IMR-90 (cell line): ENCODE measurements around the gene STAC3. TPM values are rescaled to one million over a fixed set of nuclear protein-coding genes. Genes with fewer than 3 reads are reported as not detected.

Experiments used
- ATAC-seq: fragments of 200-7000 bp; cut with Tn5 transposase; 2 replicates; pipeline ENCODE4 v1.9.1; 2020; ENCODE audit warnings: low read depth, mild to moderate bottlenecking, moderate library complexity
- BruUV-seq: library from RNA; stranded (reverse); fragments of 400-500 nt; replicated peaks from 2 replicates; lab custom pipeline; 2021; lab: Mats Ljungman, UMichigan
- CTCF ChIA-PET: fragments of 300-600 bp; formaldehyde crosslinking; extraction: SDS; loops from one replicate; lab custom pipeline; 2021; ENCODE audit warnings: antibody characterized with exemption; lab: Yijun Ruan, JAX
- POLR2A ChIA-PET: fragments of 300-600 bp; sonication (Branson Sonifier 250); formaldehyde crosslinking; loops from one replicate; lab custom pipeline; 2022; ENCODE audit warnings: antibody characterized with exemption; ENCODE audit not compliant: unreplicated experiment; lab: Charles Lee
- DNase-seq: peaks from one replicate; pipeline ENCODE4 v3.0.0; 2013
- H2AFZ ChIP-seq: replicated peaks from 2 replicates; pipeline ENCODE3; 2013; ENCODE audit warnings: low read length, mild to moderate bottlenecking; ENCODE audit not compliant: poor library complexity
- H2AK5ac ChIP-seq: 2 replicates; pipeline ENCODE4 v1.6.1; 2013; ENCODE audit warnings: low read depth, low read length, inconsistent platforms
- H2AK9ac ChIP-seq: replicated peaks from 2 replicates; pipeline ENCODE3; 2013; ENCODE audit warnings: mild to moderate bottlenecking, low read depth, low read length, moderate library complexity; ENCODE audit not compliant: poor library complexity
- H2BK120ac ChIP-seq: 2 replicates; pipeline ENCODE4 v1.6.1; 2013; ENCODE audit warnings: low read depth, low read length, inconsistent platforms
- H2BK15ac ChIP-seq: 3 replicates; pipeline ENCODE4 v1.6.1; 2013; ENCODE audit warnings: low read depth, low read length, inconsistent platforms
- H2BK20ac ChIP-seq: 2 replicates; pipeline ENCODE4 v1.6.1; 2013; ENCODE audit warnings: low read depth, mild to moderate bottlenecking, inconsistent platforms, low read length, moderate library complexity
- H2BK5ac ChIP-seq: 2 replicates; pipeline ENCODE4 v1.6.1; 2013; ENCODE audit warnings: mild to moderate bottlenecking, low read depth, low read length, inconsistent platforms; ENCODE audit not compliant: poor library complexity, severe bottlenecking
- H3K14ac ChIP-seq: replicated peaks from 2 replicates; pipeline ENCODE4 v1.6.1; 2013; ENCODE audit warnings: low read depth, low read length, inconsistent platforms
- H3K18ac ChIP-seq: 2 replicates; pipeline ENCODE4 v1.6.1; 2013; ENCODE audit warnings: low read depth, low read length, control low read depth
- H3K23ac ChIP-seq: 2 replicates; pipeline ENCODE4 v1.6.1; 2013; ENCODE audit warnings: low read depth, low read length, inconsistent platforms
- H3K27ac ChIP-seq: 2 replicates; pipeline ENCODE4 v1.5.1; 2013; ENCODE audit warnings: mild to moderate bottlenecking, control low read depth, low read length; ENCODE audit not compliant: insufficient read depth
- H3K27me3 ChIP-seq: 2 replicates; pipeline ENCODE4 v1.6.1; 2013; ENCODE audit warnings: low read length; ENCODE audit not compliant: control insufficient read depth, insufficient read depth
- H3K36me3 ChIP-seq: 2 replicates; pipeline ENCODE4 v1.6.1; 2013; ENCODE audit warnings: low read length, mixed read lengths; ENCODE audit not compliant: control insufficient read depth, insufficient read depth
- H3K4ac ChIP-seq: 2 replicates; pipeline ENCODE4 v1.6.1; 2013; ENCODE audit warnings: low read depth, low read length, inconsistent platforms
- H3K4me1 ChIP-seq: 2 replicates; pipeline ENCODE4 v1.6.1; 2013; ENCODE audit warnings: low read length, mixed read lengths; ENCODE audit not compliant: control insufficient read depth, insufficient read depth
- H3K4me2 ChIP-seq: 2 replicates; pipeline ENCODE4 v1.6.1; 2013; ENCODE audit warnings: low read depth, mild to moderate bottlenecking, control low read depth, low read length, moderate library complexity
- H3K4me3 ChIP-seq: 2 replicates; pipeline ENCODE4 v1.5.1; 2013; ENCODE audit warnings: low read depth, mild to moderate bottlenecking, control low read depth, low read length, moderate library complexity; ENCODE audit not compliant: insufficient read depth
- H3K56ac ChIP-seq: 2 replicates; pipeline ENCODE4 v1.6.1; 2013; ENCODE audit warnings: low read length, inconsistent platforms; ENCODE audit not compliant: insufficient read depth; ENCODE audit errors: extremely low read depth
- H3K79me1 ChIP-seq, 2 experiments: 2 replicates each; pipeline ENCODE4 v1.6.1; 2013; ENCODE audit warnings: low read length in 2 of 2, inconsistent platforms in 1 of 2, low read depth in 1 of 2
- H3K9ac ChIP-seq: 2 replicates; pipeline ENCODE4 v1.6.1; 2013; ENCODE audit warnings: low read depth, low read length, control low read depth
- H3K9me1 ChIP-seq: 2 replicates; pipeline ENCODE4 v1.6.1; 2013; ENCODE audit warnings: low read length, inconsistent platforms; ENCODE audit not compliant: insufficient read depth
- H3K9me3 ChIP-seq: 2 replicates; pipeline ENCODE4 v1.6.1; 2013; ENCODE audit warnings: low read length; ENCODE audit not compliant: control insufficient read depth, insufficient read depth
- H4K20me1 ChIP-seq: 2 replicates; pipeline ENCODE4 v1.6.1; 2013; ENCODE audit warnings: low read length, inconsistent platforms; ENCODE audit not compliant: insufficient read depth
- H4K5ac ChIP-seq: 2 replicates; pipeline ENCODE4 v1.6.1; 2013; ENCODE audit warnings: mild to moderate bottlenecking, low read depth, low read length, control low read depth
- H4K8ac ChIP-seq, 2 experiments: 2 replicates each; pipeline ENCODE4 v1.6.1; 2013; ENCODE audit warnings: low read depth in 2 of 2, low read length in 2 of 2, control low read depth in 1 of 2, inconsistent platforms in 1 of 2
- H4K91ac ChIP-seq: 2 replicates; pipeline ENCODE4 v1.6.1; 2013; ENCODE audit warnings: low read depth, low read length, inconsistent platforms; ENCODE audit not compliant: insufficient read depth
- BHLHE40 ChIP-seq: fragments of 150-350 bp; IDR thresholded peaks from 2 replicates; pipeline ENCODE4 v1.6.1; 2016; ENCODE audit warnings: mild to moderate bottlenecking, low read depth, low read length
- CEBPB ChIP-seq: IDR thresholded peaks from 2 replicates; pipeline ENCODE4 v1.6.1; 2012; ENCODE audit warnings: low read depth, low read length, improper control_type of control experiment
- CHD1 ChIP-seq: IDR thresholded peaks from 2 replicates; pipeline ENCODE4 v1.6.1; 2012; ENCODE audit warnings: low read depth, low read length, improper control_type of control experiment
- CTCF ChIP-seq: conservative IDR thresholded peaks from 2 replicates; pipeline ENCODE4 v1.5.1; 2012; ENCODE audit warnings: mild to moderate bottlenecking, low read depth, low read length, improper control_type of control experiment
- FOS ChIP-seq: fragments of 150-350 bp; IDR thresholded peaks from 2 replicates; pipeline ENCODE4 v1.6.1; 2016; ENCODE audit warnings: low read depth, low read length
- RAD21 ChIP-seq: IDR thresholded peaks from 2 replicates; pipeline ENCODE4 v1.6.1; 2012; ENCODE audit warnings: low read length, improper control_type of control experiment
- RFX5 ChIP-seq: IDR thresholded peaks from 2 replicates; pipeline ENCODE4 v1.8.0; 2012; ENCODE audit warnings: low read depth, mild to moderate bottlenecking, low read length, moderate library complexity
- USF2 ChIP-seq: fragments of 150-350 bp; IDR thresholded peaks from 2 replicates; pipeline ENCODE4 v1.6.1; 2017; ENCODE audit warnings: mild to moderate bottlenecking, antibody characterized with exemption, low read length, low read depth
- WGBS, 2 experiments: methylation state at CpG; one replicate each; pipeline versions ENCODE4 v1.1.5 to v1.1.7; 2013; ENCODE audit warnings: missing lambda C conversion rate in 2 of 2; ENCODE audit not compliant: insufficient read length in 1 of 2; ENCODE audit errors: extremely low coverage in 2 of 2; 5-methylcytosine and 5-hydroxymethylcytosine counted together
- dilution Hi-C: fragments of 300-500 bp; cut with HindIII; formaldehyde crosslinking; loops from one replicate; pipeline ENCODE4 v1.14.3; 2018; ENCODE audit warnings: low sequenced_read_pairs; ENCODE audit not compliant: unreplicated experiment
- in situ Hi-C: fragments of 300-500 bp; cut with MboI; formaldehyde crosslinking; loops from 3 replicates; pipeline ENCODE4 v1.14.3; 2019; ENCODE audit warnings: low sequenced_read_pairs, inconsistent platforms, mixed read lengths
- intact Hi-C: fragments of 100-400 bp; cut with micrococcal nuclease; formaldehyde crosslinking; loops from 2 replicates; pipeline ENCODE4 v1.10.0; 2022
- polyA plus RNA-seq, 3 experiments: library from polyadenylated mRNA; depleted of rRNA; stranded (reverse); fragments of >200 nt; gene quantifications; 2 replicates each; pipeline ENCODE4 v1.2.3, GENCODE V29; 2012; ENCODE audit warnings: low replicate concordance in 1 of 3
- total RNA-seq: library from RNA; depleted of rRNA; stranded (reverse); fragments of >200 nt; gene quantifications from 2 replicates; pipeline ENCODE4 v1.2.3, GENCODE V29; 2012

Gene STAC3
- total and polyA plus RNA-seq, 2 of the 4 experiments (the other 2 are of a cell fraction), result 0.18 to 0.67 TPM

- intact Hi-C loops, result no loop called here
- H4K20me1 ChIP-seq, result peaks cover 5% of the 10 kb centered on the region
- TF ChIP-seq RAD21 (no peak), FOS (no peak), CHD1 (no peak), BHLHE40 (no peak), CTCF (no peak), RFX5 (no peak), CEBPB (no peak), USF2 (no peak)
These were observed 25.2 kb downstream of the STAC3 start for GRCh38 chr12:57225680-57226210.

More at GRCh38 chr12:57225680-57226210, 25.2 kb downstream of the STAC3 start:
- Histone ChIP-seq H3K9me1 (peaks cover 6% of the 10 kb centered on the region), H3K18ac (no peak overlapping the region), H2BK20ac (no peak overlapping the region), H3K79me1 (peaks cover 8 to 17% of the 10 kb centered on the region in 2 experiments; a peak in 3 of 4 replicates), H4K8ac (no peak overlapping the region), H4K5ac (no peak overlapping the region), H2BK120ac (no peak overlapping the region), H3K4me1 (peaks cover 6% of the 10 kb centered on the region), H3K4ac (no peak overlapping the region), H2AK5ac (no peak overlapping the region), H2BK15ac (no peak overlapping the region), H3K14ac (no peak overlapping the region), H3K4me2 (no peak overlapping the region), H2AFZ (no peak overlapping the region), H3K9me3 (no peaks in the 10 kb centered on the region), H4K91ac (no peak overlapping the region), H3K9ac (no peak overlapping the region), H3K56ac (no peak overlapping the region), H3K4me3 (no peak overlapping the region), H3K27me3 (peaks cover 27% of the 10 kb centered on the region), H3K23ac (no peak overlapping the region), H3K36me3 (peaks cover under 1% of the 10 kb centered on the region), H2AK9ac (no peak overlapping the region), H2BK5ac (no peak overlapping the region), H3K27ac (no peak overlapping the region)
- ChIA-PET CTCF (no interaction called here), POLR2A (no interaction called here)
- ATAC-seq, result no peak
- no TSS peak for BruUV-seq
- in situ Hi-C loops (no loop called here), dilution Hi-C loops (no loop called here)
- no peak for DNase-seq
- 88% methylated on average over 5 of the region's 18 CpGs; no CpG with 5 or more reads in 1 of the 2 experiments for WGBS, 2 experiments
